Peyer's patch (tissue), 4 donors: ENCODE results near the gene KLF13.

Experiments used
- POLR2A ChIP-seq, 2 donors: fragments of 450-650 bp; IDR thresholded peaks; one replicate each; pipeline ENCODE4 v1.5.1; 2017; ENCODE audit warnings: antibody characterized with exemption in 2 of 2, mild to moderate bottlenecking in 2 of 2, moderate library complexity in 2 of 2
- TF ChIP-seq, protein P1 (sequence below), 6 experiments: fragments of 450-650 bp in 4 of 6; fragments of 200-600 bp in 2 of 6; sonication (generic) in 1 of 6; IDR thresholded peaks; one replicate each; pipeline ENCODE4 v1.5.1; 2017 to 2019; ENCODE audit warnings: antibody characterized with exemption in 6 of 6, mild to moderate bottlenecking in 3 of 6, moderate library complexity in 1 of 6

DNA sequence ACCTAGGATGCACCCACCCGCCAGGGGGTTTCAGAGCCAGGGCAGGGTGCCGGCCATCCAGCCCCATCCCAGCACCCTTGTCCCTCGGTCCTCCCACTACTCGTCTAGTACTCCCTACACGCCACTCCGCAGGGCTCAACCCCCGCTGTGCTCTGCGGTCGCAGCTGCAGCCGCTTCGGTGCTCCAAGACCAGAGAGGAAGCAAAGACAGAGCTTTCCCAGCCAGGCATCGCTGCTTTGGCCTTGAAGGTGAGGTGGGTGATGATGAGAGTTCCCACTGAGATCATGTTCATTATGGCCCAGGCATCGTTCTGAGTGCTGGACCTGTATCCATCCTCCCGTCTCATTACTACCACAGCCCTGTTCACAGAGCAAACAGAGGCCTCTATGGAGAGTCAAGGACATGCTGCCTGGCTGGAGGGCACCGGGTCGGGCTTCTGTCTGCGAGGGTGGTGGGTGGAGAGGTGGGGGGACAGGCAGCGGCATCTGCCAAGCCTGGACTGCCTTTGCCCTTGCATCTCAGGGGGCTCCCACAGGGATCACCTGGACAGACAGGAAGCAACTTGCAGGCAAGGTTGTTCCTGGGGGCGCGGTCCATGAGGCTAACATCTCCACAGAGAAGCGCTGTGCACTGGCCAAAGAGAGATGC lies 66.9 kb downstream of the KLF13 start:
- TF ChIP-seq POLR2A (IDR thresholded peaks at IDR 0.05): no peak
- TF ChIP-seq, protein P1, sequence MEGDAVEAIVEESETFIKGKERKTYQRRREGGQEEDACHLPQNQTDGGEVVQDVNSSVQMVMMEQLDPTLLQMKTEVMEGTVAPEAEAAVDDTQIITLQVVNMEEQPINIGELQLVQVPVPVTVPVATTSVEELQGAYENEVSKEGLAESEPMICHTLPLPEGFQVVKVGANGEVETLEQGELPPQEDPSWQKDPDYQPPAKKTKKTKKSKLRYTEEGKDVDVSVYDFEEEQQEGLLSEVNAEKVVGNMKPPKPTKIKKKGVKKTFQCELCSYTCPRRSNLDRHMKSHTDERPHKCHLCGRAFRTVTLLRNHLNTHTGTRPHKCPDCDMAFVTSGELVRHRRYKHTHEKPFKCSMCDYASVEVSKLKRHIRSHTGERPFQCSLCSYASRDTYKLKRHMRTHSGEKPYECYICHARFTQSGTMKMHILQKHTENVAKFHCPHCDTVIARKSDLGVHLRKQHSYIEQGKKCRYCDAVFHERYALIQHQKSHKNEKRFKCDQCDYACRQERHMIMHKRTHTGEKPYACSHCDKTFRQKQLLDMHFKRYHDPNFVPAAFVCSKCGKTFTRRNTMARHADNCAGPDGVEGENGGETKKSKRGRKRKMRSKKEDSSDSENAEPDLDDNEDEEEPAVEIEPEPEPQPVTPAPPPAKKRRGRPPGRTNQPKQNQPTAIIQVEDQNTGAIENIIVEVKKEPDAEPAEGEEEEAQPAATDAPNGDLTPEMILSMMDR (IDR thresholded peaks at IDR 0.05): no peak
